ENCODE data around the gene ANKRD2.

- no peak for TF ChIP-seq CTCF (conservative IDR thresholded peaks at IDR 0.05; ENCODE audit: low read length)
- TF ChIP-seq EZH2phosphoT487 (IDR thresholded peaks at IDR 0.05; ENCODE audit: borderline replicate concordance): no peak
These were observed 8.1 kb downstream of the ANKRD2 start for GRCh38 chr10:97580421-97581367.

Measured in Loucy (cell line).